DOHH2 (cell line): Measurements from ENCODE around the gene CCNG1.
"Not testable (repeated sequence)": the region's sequence is repeated elsewhere in the genome, so short reads cannot be mapped to it uniquely, and the experiment has no call there.

Source experiments
- CTCF ChIP-seq: fragments of 200-600 bp; sonication (generic); IDR thresholded peaks from one replicate; pipeline ENCODE4 v1.5.1; 2014; ENCODE audit warnings: antibody characterized with exemption, mild to moderate bottlenecking, low read depth, low read length; ENCODE audit not compliant: poor library complexity, severe bottlenecking
- EZH2phosphoT487 ChIP-seq: fragments of 200-600 bp; sonication (generic); IDR thresholded peaks from 2 replicates; pipeline ENCODE4 v1.6.1; 2017; ENCODE audit warnings: borderline replicate concordance, mild to moderate bottlenecking, antibody characterized with exemption, low read length, moderate library complexity, mixed read lengths

- not testable (repeated sequence) for TF ChIP-seq CTCF, EZH2phosphoT487
These were observed 11.3 kb upstream of the CCNG1 start for GRCh38 chr5:163426128-163426527.
